ENCODE measurements around the gene OPA3.
A peak's percentile ranks its signal among the peaks of the same experiment; 100 is the strongest.
"Not testable (repeated sequence)": the region's sequence is repeated elsewhere in the genome, so short reads cannot be mapped to it uniquely, and the experiment has no call there.

The OPA3 gene

GRCh38 chr19:45584332-45585157, at the start of gene OPA3:
OPA3 (minus strand) TSS chr19:45584802; CDS start chr19:45584764, 38 bp downstream.
- DNase-seq (ENCODE audit: low read depth in 2 of 2, low spot score in 1 of 2), result peak; percentile 99 to 100

- no peak for DNase-seq (ENCODE audit: low read depth in 2 of 2, low spot score in 1 of 2)
Observed at GRCh38 chr19:45632468-45633196, 48.0 kb upstream of the OPA3 start.

GRCh38 chr19:45630463-45630862, 45.9 kb upstream of the OPA3 start:
- DNase-seq (ENCODE audit: low read depth in 2 of 2, low spot score in 1 of 2), result no peak

DNA sequence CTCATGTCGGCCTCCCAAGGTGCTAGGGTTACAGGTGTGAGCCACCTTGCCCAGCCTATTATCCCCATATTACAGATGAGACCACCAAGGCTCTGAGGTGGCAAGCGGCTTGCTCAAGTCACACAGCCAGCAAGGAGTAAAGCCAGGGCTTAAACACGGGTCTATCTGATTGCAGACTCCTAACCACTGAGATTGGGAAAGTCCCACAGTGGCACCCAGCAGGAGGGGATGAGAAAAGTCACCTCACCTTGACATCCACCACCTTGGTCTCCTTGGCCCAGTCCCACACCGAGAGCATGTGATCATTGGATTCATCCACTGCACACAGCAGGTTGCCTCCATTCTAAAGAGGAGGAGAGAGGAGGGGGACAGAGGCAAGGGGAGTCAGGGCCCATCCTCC, 45.1 kb upstream of the OPA3 start:
- no peak for DNase-seq (ENCODE audit: low read depth in 2 of 2, low spot score in 1 of 2)

DNA sequence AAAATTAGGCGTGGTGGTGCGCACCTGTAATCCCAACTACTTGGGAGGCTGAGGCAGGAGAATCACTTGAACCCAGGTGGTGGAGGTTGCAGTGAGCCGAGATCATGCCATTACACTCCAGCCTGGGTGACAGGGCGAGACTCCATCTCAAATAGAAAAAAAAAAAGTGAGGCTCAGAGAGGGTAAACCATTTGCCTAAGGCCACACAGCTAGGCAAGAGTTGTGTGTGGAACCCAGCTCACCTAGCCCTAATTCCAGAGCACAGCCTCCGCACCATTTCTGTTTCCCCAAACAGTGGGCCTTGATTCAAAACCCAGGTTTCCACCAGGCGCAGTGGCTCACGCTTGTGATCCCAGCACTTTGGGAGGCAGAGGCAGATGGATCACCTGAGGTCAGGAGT, 43.6 kb upstream of the OPA3 start:
- not testable (repeated sequence) for DNase-seq (ENCODE audit: low read depth in 2 of 2, low spot score in 1 of 2)

DNA sequence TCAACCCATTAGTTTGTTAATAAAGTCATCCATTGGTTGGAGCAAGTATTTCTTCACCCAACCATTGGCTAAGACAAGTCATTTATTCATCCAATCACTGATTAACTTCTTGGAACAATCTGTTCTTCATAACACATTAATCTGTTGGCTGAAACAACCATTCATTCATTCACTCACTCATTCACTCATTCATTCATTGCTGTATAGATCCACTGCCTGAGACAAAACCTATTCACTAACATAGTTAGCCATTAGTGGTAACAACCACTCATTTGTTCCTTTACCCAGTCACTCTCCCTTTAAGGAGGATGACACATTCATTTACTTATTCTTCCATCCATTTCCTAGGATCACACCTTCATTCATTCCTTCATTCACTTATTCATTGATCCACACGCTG, 39.4 kb upstream of the OPA3 start:
- no peak for DNase-seq (ENCODE audit: low read depth in 2 of 2, low spot score in 1 of 2)

DNA sequence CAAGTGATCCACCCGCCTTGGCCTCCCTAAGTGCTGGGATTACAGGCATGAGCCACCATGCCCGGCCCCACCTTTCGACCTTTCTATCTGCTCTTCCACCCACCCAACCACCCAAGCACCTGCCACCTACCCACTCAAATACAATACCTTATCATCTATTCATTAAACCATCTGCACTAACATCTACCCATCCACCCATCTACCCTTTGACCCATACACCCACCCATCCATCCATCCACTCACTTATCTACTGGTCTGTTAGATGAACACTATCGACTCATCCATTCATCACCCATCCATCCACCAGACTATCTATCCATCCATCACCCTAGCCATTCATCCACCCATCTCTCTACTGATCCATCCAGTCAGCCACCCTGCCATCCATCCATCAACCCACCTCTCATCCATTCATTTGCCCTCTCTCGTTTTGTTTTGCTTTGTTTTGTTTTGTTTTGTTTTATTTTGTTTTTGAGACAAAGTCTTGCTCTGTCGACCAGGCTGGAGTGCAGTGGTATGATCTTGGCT, 37.4 kb upstream of the OPA3 start:
- DNase-seq (ENCODE audit: low read depth in 2 of 2, low spot score in 1 of 2), result no peak

DNA sequence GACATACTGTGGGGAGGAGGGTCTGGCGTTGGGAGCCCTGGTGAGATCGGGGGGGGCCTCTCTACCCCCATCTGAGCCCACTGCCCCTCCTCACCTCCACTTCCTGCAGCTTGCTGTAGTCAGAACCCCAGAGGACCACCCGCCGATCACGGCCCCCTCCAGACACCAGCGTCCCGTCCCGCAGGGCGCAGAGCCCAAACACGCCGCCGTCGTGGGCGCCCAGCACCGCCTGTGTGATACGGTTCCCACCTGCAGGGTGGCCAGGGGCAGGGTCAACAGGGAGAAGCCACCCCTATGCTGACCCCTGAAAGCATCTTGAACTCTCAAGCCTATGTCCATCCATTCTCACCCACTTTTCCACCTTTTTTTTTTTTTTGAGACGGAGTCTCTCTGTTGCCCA, 36.8 kb upstream of the OPA3 start:
- DNase-seq (ENCODE audit: low read depth in 2 of 2, low spot score in 1 of 2), result no peak

- no peak for DNase-seq (ENCODE audit: low read depth in 2 of 2, low spot score in 1 of 2)
Observed at GRCh38 chr19:45616704-45617017, 32.1 kb upstream of the OPA3 start.

DNA sequence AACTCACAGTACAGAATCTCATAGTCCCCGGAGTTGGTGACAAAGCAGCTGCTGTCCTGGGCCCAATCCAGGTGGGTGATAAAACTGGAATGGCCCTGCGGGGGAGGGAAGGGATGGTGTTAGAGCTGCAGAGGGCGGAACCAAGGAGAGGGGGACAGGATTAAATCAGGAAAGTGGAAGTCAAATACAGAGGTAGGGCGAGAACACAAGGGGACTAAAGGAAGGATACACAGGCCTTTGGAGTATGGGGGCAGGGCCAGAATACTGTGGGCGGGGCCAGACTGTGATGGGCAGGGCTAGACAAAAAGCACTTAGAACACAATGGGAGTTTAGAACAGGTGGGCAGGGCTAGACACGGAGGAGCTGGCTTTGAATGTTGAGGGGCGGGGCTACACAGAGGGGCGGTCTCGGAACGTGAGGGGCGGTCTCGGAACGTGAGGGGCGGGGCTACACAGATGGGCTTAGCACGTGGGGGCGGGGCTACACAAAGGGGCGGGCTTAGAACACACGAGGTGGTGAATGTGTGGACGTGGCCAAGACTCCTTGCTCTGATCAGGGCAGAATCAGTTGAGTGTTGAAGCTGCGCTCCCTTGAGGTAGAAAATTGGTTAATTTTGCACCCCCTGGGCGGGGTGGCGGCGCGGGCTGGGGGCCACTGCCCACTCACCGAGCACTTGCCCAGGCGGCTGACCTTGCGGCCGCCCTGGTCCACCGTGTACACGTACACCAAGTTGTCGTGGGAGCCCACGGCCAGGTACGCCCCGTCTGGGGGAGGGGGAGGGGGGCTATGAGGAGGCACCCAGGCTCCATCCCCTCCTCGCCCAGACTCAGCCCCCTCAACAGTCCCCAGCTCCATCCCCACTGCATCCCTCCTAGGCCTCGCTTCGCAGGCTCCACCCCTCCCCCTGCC, 31.4 kb upstream of the OPA3 start:
- DNase-seq (ENCODE audit: low read depth in 2 of 2, low spot score in 1 of 2), result peak; percentile 25 to 41

DNA sequence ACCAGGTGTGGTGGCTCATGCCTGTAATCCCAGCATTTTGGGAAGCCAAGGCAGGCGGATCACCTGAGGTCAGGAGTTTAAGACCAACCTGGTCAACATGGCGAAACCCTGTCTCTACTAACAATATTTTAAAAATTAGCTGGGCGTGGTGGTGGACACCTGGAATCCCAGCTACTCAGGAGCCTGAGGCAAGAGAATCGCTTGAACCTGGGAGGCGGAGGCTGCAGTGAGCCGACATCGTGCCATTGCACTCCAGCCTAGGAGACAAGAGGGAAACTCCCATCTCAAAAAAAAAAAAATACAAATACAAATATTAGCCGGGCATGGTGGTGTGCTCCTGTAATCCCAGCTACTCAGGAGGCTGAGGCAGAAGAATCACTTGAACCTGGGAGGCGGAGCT, 30.5 kb upstream of the OPA3 start:
- DNase-seq (ENCODE audit: low read depth in 2 of 2, low spot score in 1 of 2), result not testable (repeated sequence)

GRCh38 chr19:45613926-45614725, 29.5 kb upstream of the OPA3 start:
- DNase-seq (ENCODE audit: low read depth in 2 of 2, low spot score in 1 of 2), result no peak

DNA sequence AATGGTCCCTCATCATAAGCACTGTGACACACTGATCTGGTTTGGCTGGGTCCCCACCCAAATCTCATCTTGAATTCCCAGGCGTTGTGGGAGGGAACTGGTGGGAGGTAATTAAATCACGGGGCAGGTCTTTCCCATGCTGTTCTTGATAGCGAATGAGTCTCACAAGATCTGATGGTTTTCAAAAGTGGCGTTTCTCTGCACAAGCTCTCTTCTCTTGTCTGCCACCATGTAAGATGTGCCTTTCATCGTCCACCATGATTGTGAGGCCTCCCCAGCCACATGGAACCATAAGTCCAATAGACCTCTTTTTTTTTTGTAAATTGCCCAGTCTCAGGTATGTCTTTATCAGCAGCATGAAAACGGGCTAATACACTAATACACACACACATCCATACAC, 24.3 kb upstream of the OPA3 start:
- no peak for DNase-seq (ENCODE audit: low read depth in 2 of 2, low spot score in 1 of 2)

DNA sequence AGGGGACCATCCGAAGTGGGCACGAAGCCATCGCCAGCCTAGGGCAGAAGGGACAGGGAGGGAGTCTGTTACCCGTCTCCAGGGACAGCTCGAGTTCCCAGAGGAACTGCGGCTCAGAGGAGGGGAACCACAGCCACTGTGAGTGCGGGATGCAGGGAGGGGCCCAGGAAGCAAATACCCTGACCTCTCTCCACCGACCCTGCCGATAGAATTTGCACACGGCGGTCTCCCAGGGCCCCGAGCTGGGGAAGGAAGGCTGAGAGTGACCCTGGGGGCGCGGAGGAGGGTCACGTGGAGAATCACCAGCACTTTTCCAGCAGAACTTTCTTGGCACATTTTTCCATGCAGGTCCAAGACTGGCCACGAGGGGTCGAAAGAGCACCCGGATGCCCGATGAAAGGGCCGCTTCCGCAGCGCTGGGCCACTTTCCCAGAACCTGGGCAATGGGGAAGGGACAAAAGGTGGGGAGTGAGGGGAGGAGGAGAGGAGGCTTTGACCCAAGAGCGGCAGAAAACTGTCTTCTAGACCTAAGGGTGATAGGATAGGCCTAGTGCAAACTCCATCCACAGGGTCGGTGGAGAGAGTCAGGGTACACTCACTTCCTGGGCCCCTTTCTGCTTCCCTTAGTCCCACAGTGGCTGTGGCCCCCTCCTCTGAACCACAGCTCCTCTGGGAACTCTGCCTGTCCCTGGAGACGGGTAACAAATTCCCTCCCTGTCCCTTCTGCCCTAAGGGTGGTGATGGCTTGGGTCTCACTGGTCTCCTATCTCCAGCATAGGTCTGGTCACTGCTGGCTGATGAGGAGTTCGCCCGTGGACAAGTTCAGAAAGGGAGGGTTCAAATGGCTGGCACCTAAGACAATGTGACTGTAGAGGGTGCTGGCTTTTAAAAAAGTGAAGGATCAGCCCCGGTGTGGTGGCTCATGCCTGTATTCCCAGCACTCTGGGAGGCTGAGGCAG, 22.7 kb upstream of the OPA3 start:
- DNase-seq (ENCODE audit: low read depth in 2 of 2, low spot score in 1 of 2), result peak in 1 of 2 donors; percentile 28

DNA sequence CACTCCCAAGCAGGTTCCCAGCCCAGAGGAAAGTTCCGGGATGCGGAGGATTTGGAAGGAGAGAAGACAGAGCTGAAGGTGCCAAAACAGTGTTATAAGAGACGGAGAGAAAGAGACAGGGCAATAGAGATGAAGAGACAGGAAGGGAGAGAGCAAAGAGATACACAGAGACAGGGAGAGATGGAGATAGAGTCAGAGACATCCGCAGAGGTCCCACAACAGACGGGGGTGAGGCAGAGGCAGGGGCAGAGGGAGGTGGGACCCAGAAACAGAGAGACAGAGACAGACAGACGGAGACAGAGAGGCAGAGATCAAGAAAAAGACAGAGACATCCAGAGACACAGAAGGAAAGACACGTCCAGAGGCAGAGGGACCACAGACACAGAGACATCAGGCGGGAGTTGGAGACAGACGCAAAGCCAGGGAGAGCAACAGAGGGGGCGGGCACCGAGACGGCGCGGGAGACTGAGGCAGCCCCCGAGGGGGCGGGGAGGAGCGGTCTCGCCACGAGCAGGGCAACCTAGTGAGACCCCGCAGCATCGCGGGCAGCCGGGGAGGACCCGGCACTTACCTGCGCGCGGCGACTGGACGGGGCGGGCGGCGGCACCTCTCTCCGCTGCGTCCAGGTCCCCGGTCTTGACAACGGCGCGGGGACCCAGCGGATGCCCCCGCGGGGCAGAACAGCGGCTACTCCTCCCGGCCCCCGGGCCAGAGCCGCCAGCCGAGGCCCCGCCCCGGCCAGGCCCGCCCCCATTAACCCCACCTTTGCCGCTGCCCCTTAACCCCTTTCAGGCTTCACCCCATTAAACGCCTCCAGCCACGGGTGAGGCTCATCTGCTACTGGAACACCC, 17.1 kb upstream of the OPA3 start, which contains the start of gene GPR4:
Gene GPR4, minus strand, starts transcription at position 689 of the 851 bp plus-strand sequence. CDS start 10,346 bp downstream, outside the sequence.
- DNase-seq (ENCODE audit: low read depth in 2 of 2, low spot score in 1 of 2), result no peak

DNA sequence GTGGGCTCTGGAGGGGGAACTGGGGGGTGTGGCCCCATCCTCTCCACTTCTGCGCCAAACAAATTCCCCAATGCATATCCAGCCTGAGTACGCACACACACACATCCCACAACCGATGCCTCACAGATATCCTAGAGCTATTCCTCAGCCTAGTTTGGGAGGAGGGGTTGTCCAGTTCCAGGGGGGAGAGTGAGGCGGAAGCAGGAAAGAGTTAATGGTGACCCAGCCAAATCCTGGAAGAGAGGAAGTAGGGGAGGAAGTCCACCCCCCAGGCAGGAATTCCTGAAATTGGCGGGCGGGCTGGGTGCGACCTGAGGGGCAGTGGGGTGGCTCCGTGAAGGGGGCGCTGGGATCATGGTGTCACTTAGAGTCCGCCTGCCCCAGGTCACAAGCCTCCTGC, 16.5 kb upstream of the OPA3 start:
- no peak for DNase-seq (ENCODE audit: low read depth in 2 of 2, low spot score in 1 of 2)

GRCh38 chr19:45600340-45600885, 15.8 kb upstream of the OPA3 start:
- DNase-seq (ENCODE audit: low read depth in 2 of 2, low spot score in 1 of 2), result no peak

DNA sequence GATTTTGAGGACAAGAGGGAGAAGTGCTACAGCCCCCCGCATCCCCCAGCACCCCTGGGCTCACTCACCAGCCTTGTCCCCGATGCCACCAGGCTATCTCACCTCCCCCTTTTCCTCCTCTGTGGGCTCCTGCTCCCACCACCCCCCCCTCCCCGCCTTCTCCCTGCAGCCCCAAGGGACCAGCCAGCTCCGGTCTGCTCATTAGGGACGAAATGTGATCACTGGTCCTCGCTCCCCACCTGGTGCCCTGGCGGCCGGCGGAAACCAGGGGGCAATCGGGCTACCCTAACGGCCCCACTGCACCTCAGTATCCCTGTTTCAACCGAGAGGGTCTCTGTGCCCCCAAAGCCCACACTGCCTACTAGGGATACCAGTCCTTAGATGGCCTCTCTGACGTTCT, 14.7 kb upstream of the OPA3 start:
- no peak for DNase-seq (ENCODE audit: low read depth in 2 of 2, low spot score in 1 of 2)
